Astrocyte of the hippocampus (primary cell): ENCODE data around the gene ARL8B.
"Not testable (repeated sequence)": the region's sequence is repeated elsewhere in the genome, so short reads cannot be mapped to it uniquely, and the experiment has no call there.

Experiments used
- DNase-seq: peaks from one replicate; pipeline ENCODE4 v3.0.0; 2011; ENCODE audit warnings: low read depth, low spot score

The ARL8B gene

DNA sequence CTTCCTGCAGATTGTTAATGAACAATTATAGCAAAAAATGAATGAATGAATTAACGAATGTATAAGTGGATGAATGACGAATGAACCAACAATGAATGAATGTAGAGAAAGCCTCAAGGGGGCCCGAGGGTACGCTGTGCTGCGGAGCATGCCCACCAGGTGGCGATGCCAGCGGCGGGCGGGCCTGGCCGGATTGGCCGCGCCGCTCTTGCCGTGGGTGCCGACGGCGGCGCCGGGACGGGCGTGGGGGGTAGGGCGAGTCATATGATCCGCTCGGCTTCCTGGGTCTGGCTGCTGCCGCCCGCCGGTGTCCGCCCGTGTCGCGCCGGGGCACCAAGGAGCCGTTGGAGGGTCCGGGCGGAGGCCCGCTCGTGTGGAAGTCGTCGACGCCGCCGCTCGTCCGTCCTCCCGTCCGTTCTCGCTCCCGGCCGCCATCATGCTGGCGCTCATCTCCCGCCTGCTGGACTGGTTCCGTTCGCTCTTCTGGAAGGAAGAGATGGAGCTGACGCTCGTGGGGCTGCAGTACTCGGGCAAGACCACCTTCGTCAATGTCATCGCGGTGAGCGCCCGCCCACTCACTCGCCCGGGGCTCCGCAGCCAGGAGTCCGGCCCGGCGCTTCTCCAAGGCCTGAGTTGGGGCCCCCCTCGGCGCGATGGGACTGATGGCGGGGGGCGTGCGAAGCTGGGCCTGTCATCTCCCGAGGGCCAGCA lies at the start of gene ARL8B:
Gene ARL8B, plus strand, starts transcription at position 263 of the 711 bp plus-strand sequence. Its CDS starts 174 bp downstream, at position 437.
- peak; percentile 96 for DNase-seq

DNA sequence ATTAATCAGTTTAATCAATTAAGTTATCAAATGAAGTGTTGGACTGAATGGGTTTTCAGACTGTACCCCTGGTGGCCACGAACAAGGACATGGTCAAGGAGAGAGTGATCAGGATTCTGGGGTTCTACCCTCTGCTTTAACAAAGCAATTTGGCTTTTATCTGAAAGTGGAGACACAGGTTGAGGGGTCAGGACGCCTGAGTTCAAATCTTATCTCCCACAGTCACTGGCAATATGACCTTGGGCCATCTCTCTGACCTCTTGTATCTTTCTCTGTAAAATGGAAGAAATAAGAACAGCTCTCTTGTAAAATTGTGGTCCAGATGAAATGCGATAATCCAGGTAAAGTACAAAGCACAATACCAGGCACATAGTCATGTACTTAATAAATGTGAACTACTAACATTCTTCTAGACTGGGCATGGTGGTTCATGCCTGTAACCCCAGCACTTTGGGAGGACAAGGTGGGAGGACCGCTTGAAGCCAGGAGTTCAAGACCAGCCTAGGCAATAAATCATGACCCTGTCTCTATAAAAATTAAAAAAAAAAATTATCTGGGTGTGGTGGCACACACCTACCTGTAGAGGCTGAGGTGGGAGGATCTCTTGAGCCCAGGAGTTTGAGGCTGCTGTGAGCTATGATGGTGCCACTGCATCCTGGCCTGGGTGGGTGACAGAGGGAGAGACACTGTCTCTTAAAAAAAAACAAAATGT lies 48.6 kb upstream of the ARL8B start:
- DNase-seq, result no peak

DNA sequence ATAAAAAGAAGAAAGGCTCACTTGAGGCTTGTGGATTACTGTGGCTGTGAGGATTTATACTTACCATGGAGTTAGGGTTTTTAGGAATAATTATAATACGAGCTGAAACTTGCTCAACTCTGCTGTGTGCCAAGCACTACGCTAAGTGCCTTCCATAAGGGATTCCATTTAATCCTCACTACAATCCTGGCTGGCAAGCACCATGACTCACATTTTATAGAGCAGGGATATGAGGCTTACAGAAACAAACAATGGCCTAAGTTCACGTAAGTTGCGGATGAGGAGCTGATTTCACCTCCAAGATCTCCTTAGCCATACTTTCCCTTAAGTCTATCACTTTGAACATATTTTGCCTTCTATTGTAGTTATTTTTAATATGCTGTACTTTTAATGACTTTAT lies 43.9 kb upstream of the ARL8B start:
- peak; percentile 71 for DNase-seq

DNA sequence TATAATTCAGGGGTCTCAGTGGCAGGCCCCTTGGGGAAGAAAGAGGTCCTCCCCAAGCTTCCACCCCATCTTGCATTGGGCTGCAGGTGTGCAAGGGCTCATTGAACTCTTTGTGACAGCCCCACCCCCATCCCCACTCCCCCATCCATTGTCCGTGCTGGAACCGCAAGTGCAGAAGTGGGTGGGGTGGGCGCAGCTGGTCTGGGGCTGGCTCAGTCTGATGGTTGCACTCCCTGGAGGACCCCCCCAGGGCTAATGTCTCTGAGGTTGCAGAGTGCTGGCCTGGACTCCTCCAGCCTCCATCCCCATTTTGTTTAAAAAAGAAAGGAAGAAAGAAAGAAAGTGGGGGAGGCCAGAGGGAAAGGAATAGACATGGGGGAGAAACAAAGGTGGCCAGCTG lies 42.3 kb upstream of the ARL8B start:
- DNase-seq, result no peak

DNA sequence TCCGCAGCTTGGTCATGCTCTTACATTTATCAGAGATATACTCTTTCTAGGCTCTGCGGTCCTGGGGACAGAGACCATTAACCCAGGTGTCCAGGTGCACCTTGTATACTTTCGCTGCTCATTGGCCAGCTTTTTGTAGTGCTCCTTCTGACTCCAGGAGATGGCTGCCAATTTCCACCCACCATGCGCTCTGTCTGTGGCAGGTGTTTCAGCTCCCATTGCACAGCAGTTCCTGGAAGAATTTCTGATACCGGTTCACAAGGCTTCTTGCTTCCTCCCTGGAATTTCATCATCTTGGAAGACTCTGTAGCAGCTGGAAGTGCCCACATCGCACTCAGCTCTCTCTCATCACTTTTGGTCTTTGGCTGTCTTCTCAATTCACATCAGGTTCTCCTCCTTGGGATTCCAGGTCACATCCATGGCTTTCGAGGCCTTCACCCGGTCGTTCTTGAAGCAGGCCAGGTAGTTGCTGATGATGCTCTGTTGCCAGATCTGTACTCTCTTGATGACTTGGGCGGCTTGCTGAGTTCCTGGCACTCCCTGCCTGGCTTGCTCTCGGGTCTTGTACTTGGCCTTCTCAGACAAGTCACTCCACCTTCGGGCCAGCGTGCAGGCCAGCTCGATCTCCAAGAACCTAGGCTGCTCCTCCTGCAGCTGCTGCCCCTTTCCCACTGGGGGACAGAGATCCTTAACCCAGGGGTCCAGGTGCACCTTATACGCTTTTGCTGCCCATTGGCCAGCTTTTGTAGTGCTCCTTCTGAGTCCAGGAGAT lies 41.1 kb upstream of the ARL8B start:
- DNase-seq, result no peak

DNA sequence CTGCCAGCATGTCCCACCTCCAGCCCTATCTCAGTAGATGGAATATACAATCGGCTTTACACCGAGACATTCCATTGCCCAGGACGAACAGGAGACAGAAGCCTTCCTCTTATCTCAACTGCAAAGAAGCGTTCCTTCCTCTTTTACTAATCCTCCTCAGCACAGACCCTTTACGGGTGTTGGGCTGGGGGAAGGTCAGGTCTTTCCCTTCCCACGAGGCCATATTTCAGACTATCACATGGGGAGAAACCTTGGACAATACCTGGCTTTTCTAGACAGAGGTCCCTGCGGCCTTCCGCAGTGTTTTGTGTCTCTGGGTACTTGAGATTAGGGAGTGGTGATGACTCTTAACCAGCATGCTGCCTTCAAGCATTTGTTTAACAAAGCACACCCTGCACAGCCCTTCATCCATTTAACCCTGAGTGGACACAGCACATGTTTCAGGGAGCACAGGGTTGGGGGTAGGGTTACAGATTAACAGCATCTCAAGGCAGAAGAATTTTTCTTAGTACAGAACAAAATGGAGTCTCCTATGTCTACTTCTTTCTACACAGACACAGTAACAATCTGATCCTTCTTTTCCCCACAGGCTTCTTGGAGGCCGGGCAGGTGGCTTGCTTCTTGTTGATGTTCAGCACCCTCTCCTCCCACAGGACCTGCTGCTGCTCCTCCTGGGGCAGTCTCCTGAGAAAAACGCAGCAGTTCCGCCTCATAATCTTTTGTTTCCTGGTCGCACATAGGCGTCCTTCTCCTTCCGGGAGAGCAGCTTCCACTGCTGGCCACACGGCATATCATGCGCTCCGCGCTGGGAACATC lies 39.9 kb upstream of the ARL8B start:
- not testable (repeated sequence) for DNase-seq

DNA sequence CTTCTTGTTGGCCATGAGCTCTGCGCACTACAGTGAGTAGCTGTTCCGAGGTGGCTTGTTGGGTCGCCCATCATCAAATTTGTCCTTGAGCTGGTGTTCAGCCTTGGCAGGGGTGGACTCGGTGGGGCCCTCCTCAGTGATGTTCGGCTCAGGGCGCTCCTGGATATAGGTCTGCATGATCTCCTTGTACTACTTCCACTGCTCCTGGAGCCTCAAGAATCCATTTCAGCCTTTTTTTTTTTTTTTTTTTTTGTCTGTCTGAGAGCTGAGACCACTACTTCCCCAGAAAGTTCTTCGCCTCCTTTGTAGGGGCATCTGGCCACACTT lies 39.3 kb upstream of the ARL8B start:
- DNase-seq, result no peak

DNA sequence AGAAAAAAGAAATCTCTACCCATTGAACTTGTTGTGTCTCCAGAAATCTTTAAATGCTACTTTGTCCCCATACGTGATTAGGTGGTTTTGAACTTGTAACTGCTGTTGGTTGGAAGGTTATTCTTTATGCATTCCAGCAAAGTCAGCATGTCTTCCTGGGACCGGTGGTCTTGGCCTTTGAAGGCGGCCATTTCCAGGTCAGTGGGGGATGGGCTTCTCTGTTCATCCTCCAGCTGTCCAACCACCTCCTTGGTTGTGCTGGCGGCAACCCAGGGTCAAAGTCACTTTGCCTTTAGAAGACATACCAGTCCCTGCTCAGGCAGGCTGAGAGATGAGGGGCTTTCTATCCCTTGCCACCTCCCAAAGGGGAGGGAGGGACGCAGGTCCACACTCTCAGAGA lies 37.9 kb upstream of the ARL8B start:
- DNase-seq, result no peak

DNA sequence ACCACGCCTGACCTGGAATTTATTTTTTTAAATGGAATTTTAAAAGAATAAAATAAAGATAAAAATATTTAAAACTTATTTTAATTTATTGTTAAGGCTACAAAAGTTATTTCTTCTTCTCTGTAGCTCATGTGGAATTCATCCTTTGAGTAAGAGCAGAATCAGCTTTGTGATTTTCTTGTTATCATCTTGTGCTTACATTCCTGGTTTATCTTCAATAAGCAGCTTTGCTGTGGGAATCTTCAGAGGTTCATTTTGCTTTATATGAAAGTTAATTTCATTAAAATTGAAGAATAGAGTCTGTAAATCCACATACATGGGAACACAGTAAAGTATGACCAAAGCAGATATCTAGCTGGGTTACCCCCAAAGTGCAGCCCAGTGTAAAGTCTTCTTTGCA lies 35.4 kb upstream of the ARL8B start:
- no peak for DNase-seq

DNA sequence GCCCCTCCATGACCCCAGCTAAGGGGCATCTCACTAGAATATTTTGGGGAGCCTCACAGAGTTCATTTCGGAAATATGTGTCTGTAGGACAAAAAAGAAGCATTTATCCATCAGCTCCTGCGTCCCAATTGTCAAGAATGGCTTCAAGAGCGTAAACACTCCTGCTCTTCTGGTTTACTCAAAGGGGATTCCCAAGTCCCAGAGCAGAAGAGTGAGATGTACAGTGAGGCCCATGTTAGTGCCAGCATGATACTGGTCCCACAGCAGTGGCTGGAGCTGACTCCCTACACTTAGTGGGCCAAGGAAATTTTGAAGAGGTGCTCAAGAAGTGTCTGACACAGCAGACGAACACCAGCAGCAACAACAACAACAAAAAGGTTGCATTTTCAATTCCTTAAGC lies 34.9 kb upstream of the ARL8B start:
- DNase-seq, result no peak

DNA sequence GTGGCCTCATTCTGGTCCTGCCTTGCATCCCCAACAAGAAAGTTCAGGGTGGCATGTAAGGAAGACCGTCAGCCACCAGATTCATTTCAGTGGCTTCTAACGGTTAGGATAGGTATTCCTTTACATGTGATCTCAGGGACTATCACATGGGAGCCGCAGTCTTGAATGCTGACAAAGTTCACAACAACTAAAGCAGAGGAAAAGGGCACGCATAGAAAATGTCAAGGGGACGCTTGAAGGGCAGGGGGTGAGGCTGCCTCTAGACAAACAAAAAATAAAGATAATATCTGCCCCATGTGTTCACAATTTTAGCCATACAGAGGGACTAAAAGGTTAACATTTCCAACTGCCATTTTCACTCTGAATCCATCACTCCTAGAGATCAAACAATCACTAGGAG lies 31.9 kb upstream of the ARL8B start:
- no peak for DNase-seq

DNA sequence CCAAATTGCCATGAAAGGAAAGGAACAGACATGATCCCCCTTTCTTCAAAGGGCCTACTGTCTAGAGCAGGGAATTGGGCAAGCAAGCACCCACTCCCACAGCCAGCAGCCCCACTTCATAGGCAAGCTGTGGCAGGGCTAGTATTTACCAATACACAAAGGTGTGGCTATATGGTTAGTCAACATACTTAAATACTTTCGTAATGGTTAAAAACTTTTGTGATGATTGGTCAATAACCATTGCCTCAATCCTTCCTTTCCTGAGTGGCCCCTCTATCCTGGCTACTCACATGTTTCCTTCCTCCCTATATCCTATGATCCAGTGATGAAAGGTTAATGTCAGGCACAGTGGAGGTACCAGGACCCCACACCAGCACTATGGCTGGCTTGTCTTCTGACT lies 30.1 kb upstream of the ARL8B start:
- no peak for DNase-seq

DNA sequence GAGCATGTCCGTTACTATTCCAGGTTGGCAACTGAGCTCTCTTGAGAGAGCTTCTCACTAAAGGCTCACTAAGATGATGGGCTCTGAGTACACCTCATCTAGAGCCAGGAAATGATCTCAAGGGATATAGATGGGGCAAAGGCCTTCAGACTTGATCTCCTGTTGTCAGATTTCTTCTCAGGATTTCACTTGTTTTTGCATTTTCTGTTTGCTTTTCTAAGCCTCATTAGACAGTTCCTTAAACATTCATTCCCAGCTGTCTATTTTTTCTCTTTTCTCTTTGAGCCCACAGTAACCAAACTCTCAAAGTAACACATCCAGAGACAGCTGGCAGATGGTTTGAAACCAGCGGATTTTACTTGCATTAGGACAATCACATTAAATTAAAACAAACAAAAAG lies 28.4 kb upstream of the ARL8B start:
- no peak for DNase-seq

DNA sequence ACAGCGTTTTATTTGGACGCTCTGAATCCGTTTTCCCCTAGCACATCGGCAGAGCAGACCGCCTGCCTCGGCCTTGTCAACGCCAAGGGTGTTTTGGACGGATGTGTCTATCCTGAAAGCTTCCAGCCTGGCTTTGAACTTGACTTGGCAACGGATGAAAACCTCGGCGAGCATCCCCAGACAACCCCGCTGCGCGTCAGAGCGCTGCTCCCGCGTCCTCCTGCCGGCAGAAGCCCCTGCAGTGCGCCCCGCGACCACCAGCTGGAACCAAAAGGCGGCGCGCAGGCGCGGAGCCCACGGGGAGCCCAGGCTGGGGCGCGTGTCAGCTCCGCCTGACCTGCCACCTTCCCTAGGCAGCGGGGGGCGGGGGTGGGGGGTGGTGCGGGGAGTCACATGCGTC lies 26.2 kb upstream of the ARL8B start:
- DNase-seq, result peak; percentile 44

DNA sequence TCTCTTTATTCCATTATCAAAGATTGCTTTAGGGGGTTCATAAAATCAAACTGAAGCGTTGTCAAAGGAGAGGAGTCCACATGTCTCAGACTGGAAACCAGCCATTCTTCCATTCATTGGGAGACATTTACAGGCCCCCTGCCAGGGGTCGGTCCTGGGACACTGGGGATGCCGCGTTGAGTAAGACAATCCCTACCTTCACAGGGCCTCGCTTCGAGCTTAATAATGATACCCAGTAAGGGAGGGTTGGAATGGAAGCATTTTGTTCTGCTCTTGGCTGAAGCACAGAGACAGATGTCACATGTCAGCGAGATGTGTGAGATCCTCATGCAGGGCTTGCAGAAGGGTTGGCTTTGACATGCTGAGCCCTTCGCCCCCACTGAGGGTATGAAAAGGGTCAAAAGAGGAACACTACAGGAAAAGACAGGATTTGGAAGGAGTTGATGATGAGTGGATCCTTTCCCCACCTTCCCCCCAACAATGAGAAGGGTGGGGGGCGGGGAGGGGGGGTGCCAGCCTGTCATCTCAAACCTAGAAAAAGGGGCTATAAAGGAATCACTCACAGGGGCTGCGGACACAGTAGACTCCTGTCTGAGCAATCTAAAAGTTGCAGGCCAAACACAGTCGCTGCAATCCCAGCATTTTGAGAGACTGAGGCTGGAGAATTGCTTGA lies 25.6 kb upstream of the ARL8B start:
- DNase-seq, result no peak

DNA sequence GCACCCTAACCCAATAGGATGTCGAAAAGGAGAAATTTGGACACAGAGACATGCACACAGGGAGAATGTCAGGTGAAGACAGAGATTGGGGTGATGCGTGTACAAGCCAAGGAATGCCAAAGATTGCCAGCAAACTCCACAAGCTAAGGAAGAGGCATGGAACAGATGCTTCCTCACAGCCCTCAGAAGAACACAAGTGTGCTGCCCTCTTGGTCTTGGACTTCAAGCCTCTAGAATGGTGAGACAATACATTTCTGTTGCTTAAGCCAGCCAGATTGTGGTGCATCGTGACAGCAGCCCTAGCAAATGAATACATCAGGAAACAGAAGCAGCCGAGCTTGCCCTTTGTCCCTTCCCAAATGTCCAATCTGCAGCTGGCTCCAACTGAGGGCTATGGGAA lies 23.7 kb upstream of the ARL8B start:
- DNase-seq, result no peak

DNA sequence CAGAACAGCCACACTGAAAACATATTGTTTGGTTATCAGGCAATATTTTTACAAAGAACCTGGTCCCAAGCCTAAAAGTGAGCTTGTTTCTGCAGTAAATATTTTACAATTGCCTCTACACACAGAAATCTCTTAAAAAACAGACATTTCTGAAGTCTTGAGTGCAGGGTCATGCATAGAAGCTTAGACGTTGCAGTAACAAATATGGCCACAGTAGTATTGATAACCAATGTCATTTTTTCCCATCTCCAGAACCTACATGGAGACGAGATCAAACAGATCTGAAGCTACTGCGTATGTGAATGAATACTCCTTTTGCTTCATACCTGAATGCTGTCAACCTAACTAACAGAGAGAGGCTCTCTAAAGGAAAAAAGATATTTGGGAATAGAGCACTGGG lies 19.6 kb upstream of the ARL8B start:
- no peak for DNase-seq

DNA sequence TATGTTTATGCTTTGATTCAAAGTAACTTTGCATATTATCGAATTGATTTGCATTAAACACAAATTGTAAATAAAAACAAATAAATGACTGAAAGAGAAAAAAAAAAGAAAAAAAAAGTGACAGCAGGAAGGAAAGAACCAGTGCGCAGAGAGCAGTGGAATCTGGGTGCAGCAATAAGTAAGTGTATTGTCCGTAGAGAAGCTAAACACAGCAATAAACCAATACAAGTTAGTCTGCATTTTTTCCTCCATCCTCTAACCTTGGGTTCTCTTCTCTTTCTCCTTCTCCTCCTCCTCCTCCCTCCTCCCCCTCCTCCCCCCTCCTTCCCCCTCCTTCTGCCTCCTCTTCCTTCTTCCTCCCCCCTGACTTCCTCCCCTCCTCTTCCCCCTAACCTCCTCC lies 18.3 kb upstream of the ARL8B start:
- DNase-seq, result no peak

DNA sequence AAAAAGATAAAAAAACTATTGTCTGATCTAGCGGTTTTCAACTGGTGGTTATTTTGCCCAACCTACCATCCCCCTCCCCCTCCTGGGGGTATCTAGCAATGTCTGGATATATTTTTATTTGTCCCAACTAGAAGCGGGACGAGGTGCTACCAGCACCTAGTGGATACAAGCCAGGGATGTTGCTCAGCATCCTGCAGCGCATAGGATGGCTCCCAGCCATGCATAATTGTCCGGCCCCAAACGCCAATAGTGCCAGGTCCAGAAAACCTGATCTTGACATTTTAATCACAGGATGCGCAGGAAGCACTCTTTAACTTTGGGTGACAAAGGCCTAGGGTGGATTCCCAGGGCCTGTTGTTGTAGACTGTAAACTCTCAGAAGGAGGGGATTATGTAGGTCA lies 17.0 kb upstream of the ARL8B start:
- no peak for DNase-seq

DNA sequence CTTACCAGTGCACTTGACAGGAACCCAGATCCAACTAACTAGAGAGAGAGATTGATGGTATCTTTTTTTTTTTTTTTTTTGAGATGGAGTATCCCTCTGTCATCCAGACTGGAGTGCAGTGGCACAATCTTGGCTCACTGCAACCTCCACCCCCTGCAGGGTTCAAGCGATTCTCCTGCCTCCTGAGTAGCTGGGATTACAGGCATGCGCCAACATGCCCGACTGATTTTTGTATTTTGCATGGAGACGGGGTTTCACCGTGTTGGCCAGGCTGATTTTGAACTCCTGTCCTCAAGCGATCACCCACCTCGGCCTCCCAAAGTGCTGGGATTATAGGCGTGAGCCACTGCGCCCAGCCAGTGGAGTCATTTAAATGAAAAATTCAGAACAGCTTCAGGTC lies 15.7 kb upstream of the ARL8B start:
- DNase-seq, result not testable (repeated sequence)

DNA sequence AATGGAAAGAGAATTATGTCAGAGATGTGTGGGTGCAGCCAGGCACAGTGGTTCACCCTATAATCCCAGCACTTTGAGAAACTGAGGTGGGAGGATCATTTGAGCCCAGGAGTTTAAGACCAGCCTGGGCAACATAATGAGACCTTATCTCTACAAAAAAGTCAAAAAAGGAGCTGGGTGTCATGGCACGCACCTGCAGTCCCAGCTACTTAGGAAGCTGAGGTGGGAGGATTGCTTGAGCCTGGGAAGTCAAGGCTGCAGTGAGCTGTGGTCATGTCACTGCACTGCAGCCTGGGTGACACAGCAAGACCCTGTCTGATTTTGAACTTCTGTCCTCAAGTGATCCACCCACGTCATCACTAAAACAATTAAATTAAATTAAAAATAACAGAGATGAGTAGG lies 15.2 kb upstream of the ARL8B start:
- not testable (repeated sequence) for DNase-seq
